Measurements from ENCODE around the gene KLK1.

DNA sequence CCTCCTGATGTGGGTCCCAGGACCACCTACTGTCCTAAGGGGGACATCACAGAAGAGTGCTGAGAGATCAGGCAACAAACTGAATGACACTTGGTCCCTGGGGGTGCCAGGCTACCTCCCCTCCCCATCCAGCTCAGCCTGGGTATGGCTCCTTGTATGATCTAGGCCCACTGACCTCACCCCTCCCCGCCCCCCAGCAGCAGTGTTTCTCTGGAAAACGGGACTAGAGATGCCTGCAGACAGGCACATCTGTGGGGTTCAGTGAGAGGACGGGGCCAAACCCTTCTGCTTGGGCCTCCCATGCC is 24.1 kb downstream of the KLK1 start:
- TF ChIP-seq, protein P1, sequence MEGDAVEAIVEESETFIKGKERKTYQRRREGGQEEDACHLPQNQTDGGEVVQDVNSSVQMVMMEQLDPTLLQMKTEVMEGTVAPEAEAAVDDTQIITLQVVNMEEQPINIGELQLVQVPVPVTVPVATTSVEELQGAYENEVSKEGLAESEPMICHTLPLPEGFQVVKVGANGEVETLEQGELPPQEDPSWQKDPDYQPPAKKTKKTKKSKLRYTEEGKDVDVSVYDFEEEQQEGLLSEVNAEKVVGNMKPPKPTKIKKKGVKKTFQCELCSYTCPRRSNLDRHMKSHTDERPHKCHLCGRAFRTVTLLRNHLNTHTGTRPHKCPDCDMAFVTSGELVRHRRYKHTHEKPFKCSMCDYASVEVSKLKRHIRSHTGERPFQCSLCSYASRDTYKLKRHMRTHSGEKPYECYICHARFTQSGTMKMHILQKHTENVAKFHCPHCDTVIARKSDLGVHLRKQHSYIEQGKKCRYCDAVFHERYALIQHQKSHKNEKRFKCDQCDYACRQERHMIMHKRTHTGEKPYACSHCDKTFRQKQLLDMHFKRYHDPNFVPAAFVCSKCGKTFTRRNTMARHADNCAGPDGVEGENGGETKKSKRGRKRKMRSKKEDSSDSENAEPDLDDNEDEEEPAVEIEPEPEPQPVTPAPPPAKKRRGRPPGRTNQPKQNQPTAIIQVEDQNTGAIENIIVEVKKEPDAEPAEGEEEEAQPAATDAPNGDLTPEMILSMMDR (IDR thresholded peaks at IDR 0.05), result no peak
- TF ChIP-seq POLR2A (IDR thresholded peaks at IDR 0.05), result no peak
